MM.1S (cell line): ENCODE data around the gene CNTFR.

Experiments used
- EZH2 ChIP-seq: fragments of 300-600 bp; sonication (generic); optimal IDR thresholded peaks from 2 replicates; pipeline ENCODE3; 2017; ENCODE audit warnings: low read depth, mild to moderate bottlenecking, antibody characterized with exemption, low read length, mixed read lengths
- EZH2phosphoT487 ChIP-seq: fragments of 300-600 bp; sonication (generic); IDR thresholded peaks from 2 replicates; pipeline ENCODE4 v1.6.1; 2018; ENCODE audit warnings: antibody characterized with exemption, low read length
- TF ChIP-seq, protein P1 (sequence below): fragments of 300-600 bp; sonication (generic); IDR thresholded peaks from 2 replicates; pipeline ENCODE4 v1.5.1; 2016; ENCODE audit warnings: antibody characterized with exemption, low read length, mixed read lengths

DNA sequence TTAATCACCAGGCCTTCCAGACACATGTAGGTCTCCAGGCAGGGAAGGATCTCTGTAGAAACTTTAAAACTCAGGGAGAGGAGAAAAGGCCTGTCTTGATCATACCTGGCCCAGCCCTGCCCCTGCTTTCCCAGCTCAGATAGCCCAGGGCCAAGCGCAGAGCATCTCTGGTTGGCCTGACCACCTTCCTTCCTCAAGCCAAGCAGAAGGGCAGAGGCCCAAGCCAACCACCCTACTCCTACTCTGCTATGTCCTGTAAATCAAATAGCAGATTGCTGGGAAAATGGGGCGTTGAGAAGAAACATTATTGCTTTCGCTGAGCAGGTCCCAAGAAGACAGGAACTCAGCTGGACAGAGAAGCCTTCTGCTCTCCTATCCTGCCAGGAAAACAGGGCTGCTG lies 81.1 kb downstream of the CNTFR start:
- TF ChIP-seq, protein P1, sequence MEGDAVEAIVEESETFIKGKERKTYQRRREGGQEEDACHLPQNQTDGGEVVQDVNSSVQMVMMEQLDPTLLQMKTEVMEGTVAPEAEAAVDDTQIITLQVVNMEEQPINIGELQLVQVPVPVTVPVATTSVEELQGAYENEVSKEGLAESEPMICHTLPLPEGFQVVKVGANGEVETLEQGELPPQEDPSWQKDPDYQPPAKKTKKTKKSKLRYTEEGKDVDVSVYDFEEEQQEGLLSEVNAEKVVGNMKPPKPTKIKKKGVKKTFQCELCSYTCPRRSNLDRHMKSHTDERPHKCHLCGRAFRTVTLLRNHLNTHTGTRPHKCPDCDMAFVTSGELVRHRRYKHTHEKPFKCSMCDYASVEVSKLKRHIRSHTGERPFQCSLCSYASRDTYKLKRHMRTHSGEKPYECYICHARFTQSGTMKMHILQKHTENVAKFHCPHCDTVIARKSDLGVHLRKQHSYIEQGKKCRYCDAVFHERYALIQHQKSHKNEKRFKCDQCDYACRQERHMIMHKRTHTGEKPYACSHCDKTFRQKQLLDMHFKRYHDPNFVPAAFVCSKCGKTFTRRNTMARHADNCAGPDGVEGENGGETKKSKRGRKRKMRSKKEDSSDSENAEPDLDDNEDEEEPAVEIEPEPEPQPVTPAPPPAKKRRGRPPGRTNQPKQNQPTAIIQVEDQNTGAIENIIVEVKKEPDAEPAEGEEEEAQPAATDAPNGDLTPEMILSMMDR: no peak
- TF ChIP-seq EZH2phosphoT487 (no peak), EZH2 (no peak)
